Panc1 (cell line): ENCODE measurements around the gene SNRPD3. TPM values are rescaled to one million over a fixed set of nuclear protein-coding genes. Genes with fewer than 3 reads are reported as not detected.

Source experiments
- ATAC-seq: fragments of 200-7000 bp; cut with Tn5 transposase; 2 replicates; pipeline ENCODE4 v1.9.1; 2020; ENCODE audit warnings: mild to moderate bottlenecking, moderate library complexity
- BruUV-seq: library from RNA; stranded (reverse); fragments of 400-500 nt; replicated peaks from 2 replicates; lab custom pipeline; 2021; lab: Mats Ljungman, UMichigan
- CTCF ChIA-PET: fragments of 300-600 bp; sonication (Branson Sonifier 250); formaldehyde crosslinking; loops from one replicate; lab custom pipeline; 2022; ENCODE audit warnings: antibody characterized with exemption; lab: Charles Lee
- POLR2A ChIA-PET: fragments of 300-600 bp; sonication (Branson Sonifier 250); formaldehyde crosslinking; loops from one replicate; lab custom pipeline; 2022; ENCODE audit warnings: antibody characterized with exemption; lab: Charles Lee
- DNase-seq: peaks from one replicate; pipeline ENCODE4 v3.0.0-alpha.2; 2010; ENCODE audit warnings: low read depth, low spot score
- H3K27ac ChIP-seq: 2 replicates; pipeline ENCODE4 v1.5.1; 2011; ENCODE audit warnings: mild to moderate bottlenecking, low read length, inconsistent platforms
- H3K27me3 ChIP-seq: fragments of 200-500 bp; sonication (Bioruptor generic); 2 replicates; pipeline ENCODE4 v1.6.0; 2014; ENCODE audit warnings: low read length, inconsistent platforms; ENCODE audit not compliant: control insufficient read depth, insufficient read depth
- H3K36me3 ChIP-seq: fragments of 200-500 bp; sonication (Bioruptor generic); 2 replicates; pipeline ENCODE4 v1.5.1; 2014; ENCODE audit warnings: inconsistent platforms, mild to moderate bottlenecking, low read length, moderate library complexity; ENCODE audit not compliant: control insufficient read depth, insufficient read depth
- H3K4me1 ChIP-seq: 2 replicates; pipeline ENCODE4 v1.5.1; 2011; ENCODE audit warnings: inconsistent platforms, mild to moderate bottlenecking, low read length, moderate library complexity; ENCODE audit not compliant: control insufficient read depth, insufficient read depth
- H3K4me3 ChIP-seq, 2 experiments: 2 replicates each; pipeline ENCODE4 v1.5.1; 2011 to 2012; ENCODE audit warnings: low read depth in 2 of 2, low read length in 2 of 2, mild to moderate bottlenecking in 2 of 2, inconsistent platforms in 1 of 2, moderate library complexity in 1 of 2
- H3K9me3 ChIP-seq: fragments of 200-500 bp; sonication (Bioruptor generic); 2 replicates; pipeline ENCODE4 v1.5.1; 2014; ENCODE audit warnings: low read depth, mild to moderate bottlenecking, inconsistent platforms, low read length, moderate library complexity; ENCODE audit not compliant: control insufficient read depth, insufficient read depth
- CTCF ChIP-seq: fragments of 450-650 bp; IDR thresholded peaks from 2 replicates; pipeline ENCODE4 v1.5.1; 2017; ENCODE audit warnings: mild to moderate bottlenecking
- POLR2AphosphoS5 ChIP-seq: IDR thresholded peaks from 2 replicates; pipeline ENCODE4 v1.6.1; 2012; ENCODE audit warnings: mild to moderate bottlenecking, low read depth, low read length, moderate library complexity
- REST ChIP-seq, 2 experiments: IDR thresholded peaks; 2 replicates each; pipeline ENCODE4 v1.6.1; 2011 to 2012; ENCODE audit warnings: low read depth in 2 of 2, control low read depth in 1 of 2, low read length in 1 of 2, mild to moderate bottlenecking in 1 of 2, moderate library complexity in 1 of 2; ENCODE audit not compliant: insufficient read depth in 1 of 2
- SIN3A ChIP-seq: IDR thresholded peaks from 2 replicates; pipeline ENCODE4 v1.6.1; 2012; ENCODE audit warnings: low read depth, mild to moderate bottlenecking, low read length, moderate library complexity, borderline replicate concordance; ENCODE audit not compliant: insufficient read depth
- TCF7L2 ChIP-seq: IDR thresholded peaks from 2 replicates; pipeline ENCODE4 v1.6.1; 2011; ENCODE audit warnings: mild to moderate bottlenecking, low read depth, low read length, inconsistent platforms
- in situ Hi-C: cut with HindIII; loops from 2 replicates; pipeline ENCODE4 v1.10.0; 2016; ENCODE audit warnings: low sequenced_read_pairs, low pct_unique_long_range_greater_than_20kb
- intact Hi-C: fragments of 100-400 bp; cut with micrococcal nuclease; formaldehyde crosslinking; loops from one replicate; pipeline ENCODE4 v1.10.0; 2022; ENCODE audit not compliant: unreplicated experiment
- total RNA-seq: library from RNA; stranded (reverse); gene quantifications from one replicate; pipeline ENCODE4 v1.2.1, GENCODE V29; 2021; ENCODE audit not compliant: unreplicated experiment

Gene SNRPD3
- total RNA-seq, 1 experiment from 2014 or later: 89.4 TPM

GRCh38 chr22:24587251-24587650, 31.5 kb downstream of the SNRPD3 start:
- BruUV-seq: no TSS peak
- POLR2A ChIA-PET: no interaction called here
- no peaks in the 10 kb centered on the region for H3K27me3 ChIP-seq
- H3K27ac ChIP-seq: no peak overlapping the region
- H3K36me3 ChIP-seq: no peaks in the 10 kb centered on the region
- intact Hi-C loops (no loop called here), in situ Hi-C loops (no loop called here)
- DNase-seq: no peak
- no peaks in the 10 kb centered on the region for H3K9me3 ChIP-seq
- no peak for ATAC-seq
- no peak overlapping the region for H3K4me3 ChIP-seq
- CTCF ChIA-PET: no interaction called here
- TF ChIP-seq POLR2AphosphoS5 (no peak), REST (IDR thresholded peaks at IDR 0.05; ENCODE audit: insufficient read depth in 1 of 2, low read depth in 2 of 2, low read length in 1 of 2) (no peak), TCF7L2 (no peak), CTCF (no peak), SIN3A (no peak)
- no peaks in the 10 kb centered on the region for H3K4me1 ChIP-seq

GRCh38 chr22:24587948-24588347, 32.1 kb downstream of the SNRPD3 start:
- TF ChIP-seq POLR2AphosphoS5 (no peak), SIN3A (no peak), CTCF (no peak), REST (IDR thresholded peaks at IDR 0.05; ENCODE audit: insufficient read depth in 1 of 2, low read depth in 2 of 2, low read length in 1 of 2) (no peak), TCF7L2 (no peak)
- no peak overlapping the region for H3K4me3 ChIP-seq
- no peaks in the 10 kb centered on the region for H3K27me3 ChIP-seq
- no peaks in the 10 kb centered on the region for H3K36me3 ChIP-seq
- no TSS peak for BruUV-seq
- H3K9me3 ChIP-seq: no peaks in the 10 kb centered on the region
- H3K4me1 ChIP-seq: no peaks in the 10 kb centered on the region
- no peak for ATAC-seq
- ChIA-PET CTCF (no interaction called here), POLR2A (no interaction called here)
- no peak for DNase-seq
- H3K27ac ChIP-seq: no peak overlapping the region
- intact Hi-C loops (no loop called here), in situ Hi-C loops (no loop called here)
